ENCODE measurements around the gene CLTCL1. TPM values are rescaled to one million over a fixed set of nuclear protein-coding genes. Genes with fewer than 3 reads are reported as not detected.
"Not testable (repeated sequence)": the region's sequence is repeated elsewhere in the genome, so short reads cannot be mapped to it uniquely, and the experiment has no call there.

CLTCL1 gene
- total RNA-seq, 4 donors from 2014 or later = 8.5 to 19.2 (median 12.8) TPM

DNA sequence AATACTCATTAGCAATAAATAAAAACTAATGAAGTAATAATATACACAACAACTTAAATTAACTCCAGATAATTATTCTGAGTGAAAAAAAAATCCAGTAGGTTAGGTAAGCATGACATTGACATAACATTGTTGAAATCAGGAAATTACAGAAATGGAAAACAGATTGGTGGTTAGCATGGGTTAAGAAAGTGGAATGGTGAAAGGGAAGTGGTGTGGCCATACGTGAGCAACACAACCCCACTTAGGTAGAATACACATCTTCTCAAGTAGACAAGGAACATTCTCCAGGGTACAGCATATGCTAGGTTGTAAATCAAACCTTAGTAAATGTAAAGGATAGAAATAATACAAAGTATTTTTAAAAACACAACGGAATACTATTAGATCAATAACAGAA lies 30.2 kb upstream of the CLTCL1 start:
- no peak overlapping the region for H3K4me3 ChIP-seq (replicated peaks in 1 of 3)
- intact Hi-C loops (cut with DNase I) = no loop called here
- WGBS, 2 donors = 86 to 95% methylated on average over 2 of the region's 2 CpGs
- TF ChIP-seq CTCF (IDR thresholded peaks at IDR 0.05) = no peak
- no peak for TF ChIP-seq POLR2A (IDR thresholded peaks at IDR 0.05)
- H3K36me3 ChIP-seq = no peaks in the 10 kb centered on the region
- no peaks in the 10 kb centered on the region for H3K4me1 ChIP-seq
- H3K27ac ChIP-seq = no peak overlapping the region
- H3K27me3 ChIP-seq = no peaks in the 10 kb centered on the region
- H3K9me3 ChIP-seq = no peaks in the 10 kb centered on the region
- no peak for DNase-seq

DNA sequence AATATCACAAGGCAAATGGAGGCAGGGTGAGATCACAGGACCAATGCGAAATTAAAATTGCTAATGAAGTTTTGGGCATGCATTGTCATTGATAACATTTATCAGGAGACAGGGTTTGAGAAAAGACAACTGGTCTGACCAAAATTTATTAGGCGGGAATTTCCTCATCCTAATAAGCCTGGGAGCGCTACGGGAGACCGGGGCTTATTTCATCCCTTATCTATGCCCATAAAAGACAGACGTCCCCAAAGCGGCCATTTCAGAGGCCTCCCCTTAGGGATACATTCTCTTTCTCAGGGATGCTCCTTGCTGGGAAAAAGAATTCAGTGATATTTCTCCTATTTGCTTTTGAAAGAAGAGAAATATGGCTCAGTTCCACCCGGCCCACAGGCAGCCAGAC lies 28.6 kb upstream of the CLTCL1 start:
- H3K9me3 ChIP-seq; H3K27ac ChIP-seq; DNase-seq; H3K27me3 ChIP-seq; H3K4me1 ChIP-seq; H3K4me3 ChIP-seq (replicated peaks in 1 of 3); intact Hi-C loops (cut with DNase I); H3K36me3 ChIP-seq: not testable (repeated sequence)
- WGBS, 2 donors = 92 to 94% methylated on average over 8 of the region's 8 CpGs

DNA sequence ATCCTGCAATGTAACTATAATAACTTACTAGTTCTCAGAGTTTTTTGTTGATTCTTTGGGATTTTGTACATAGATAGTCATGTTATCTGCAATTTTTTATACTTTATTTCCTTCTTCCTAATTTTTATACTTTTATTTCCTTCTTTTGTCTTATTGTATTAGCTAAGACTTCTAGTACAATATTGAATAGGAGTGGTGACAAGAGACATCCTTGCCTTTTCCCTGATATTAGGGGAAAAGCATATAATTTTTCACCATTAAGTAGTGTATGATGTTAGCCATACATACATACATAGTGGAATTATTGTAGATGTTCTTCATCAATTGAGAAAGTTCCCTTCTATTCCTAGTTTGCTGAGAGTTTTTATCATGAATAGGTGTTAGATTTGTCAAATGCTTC lies 27.8 kb upstream of the CLTCL1 start:
- H3K4me3 ChIP-seq (replicated peaks in 1 of 3) = no peak overlapping the region
- no peak for TF ChIP-seq CTCF (IDR thresholded peaks at IDR 0.05)
- TF ChIP-seq POLR2A (IDR thresholded peaks at IDR 0.05) = no peak
- intact Hi-C loops (cut with DNase I) = no loop called here
- H3K27me3 ChIP-seq = no peaks in the 10 kb centered on the region
- no peak for DNase-seq
- no peaks in the 10 kb centered on the region for H3K4me1 ChIP-seq
- H3K36me3 ChIP-seq = no peaks in the 10 kb centered on the region
- no peak overlapping the region for H3K27ac ChIP-seq
- no peaks in the 10 kb centered on the region for H3K9me3 ChIP-seq

- no peak for TF ChIP-seq POLR2A (IDR thresholded peaks at IDR 0.05)
- no peak for TF ChIP-seq CTCF (IDR thresholded peaks at IDR 0.05)
- no peaks in the 10 kb centered on the region for H3K27me3 ChIP-seq
- H3K4me3 ChIP-seq (replicated peaks in 1 of 3) = no peak overlapping the region
- DNase-seq = no peak
- intact Hi-C loops (cut with DNase I) = no loop called here
- H3K4me1 ChIP-seq = no peaks in the 10 kb centered on the region
- no peak overlapping the region for H3K27ac ChIP-seq
- H3K9me3 ChIP-seq = no peaks in the 10 kb centered on the region
- H3K36me3 ChIP-seq = no peaks in the 10 kb centered on the region
Observed at GRCh38 chr22:19317865-19318264, 26.3 kb upstream of the CLTCL1 start.

DNA sequence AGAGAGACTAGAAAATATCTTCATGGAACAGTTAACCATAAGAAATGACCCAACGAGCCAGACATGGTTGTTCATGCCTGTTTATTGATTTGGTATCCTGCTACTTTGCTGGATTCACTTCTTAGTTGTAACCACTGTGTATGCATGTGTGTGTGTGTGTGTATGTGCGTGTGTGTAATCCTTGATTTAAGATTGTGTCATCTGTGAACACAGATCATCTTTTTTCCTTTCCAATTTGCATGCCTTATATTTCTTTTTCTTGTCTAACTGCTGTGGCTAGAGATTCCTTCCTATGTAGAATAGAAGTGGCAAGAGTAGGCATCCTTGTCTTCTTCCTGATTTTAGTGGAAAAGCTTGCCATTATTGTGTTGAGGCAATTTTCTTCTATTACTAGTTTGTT lies 16.4 kb upstream of the CLTCL1 start:
- H3K9me3 ChIP-seq = no peaks in the 10 kb centered on the region
- 87 to 89% methylated on average over 2 of the region's 2 CpGs for WGBS, 2 donors
- H3K27me3 ChIP-seq = no peaks in the 10 kb centered on the region
- no peaks in the 10 kb centered on the region for H3K4me1 ChIP-seq
- no peak for TF ChIP-seq CTCF (IDR thresholded peaks at IDR 0.05)
- TF ChIP-seq POLR2A (IDR thresholded peaks at IDR 0.05) = no peak
- no peak for DNase-seq
- H3K4me3 ChIP-seq (replicated peaks in 1 of 3) = no peak overlapping the region
- intact Hi-C loops (cut with DNase I) = loop anchor here (5.0 to 10.0 kb wide), 2 partner anchors 134 to 327 kb away; no protein-coding TSS in a partner anchor
- H3K36me3 ChIP-seq = no peaks in the 10 kb centered on the region
- H3K27ac ChIP-seq = no peak overlapping the region

GRCh38 chr22:19306535-19306934 lies 15.0 kb upstream of the CLTCL1 start:
- not testable (repeated sequence) for H3K4me3 ChIP-seq (replicated peaks in 1 of 3); H3K9me3 ChIP-seq; H3K27ac ChIP-seq; DNase-seq; H3K27me3 ChIP-seq; H3K4me1 ChIP-seq; H3K36me3 ChIP-seq
- intact Hi-C loops (cut with DNase I) = loop anchor here (5.0 to 10.0 kb wide), 2 partner anchors 136 to 328 kb away; no protein-coding TSS in a partner anchor
- 92 to 93% methylated on average over 6 of the region's 6 CpGs for WGBS, 2 donors
